K562 (cell line): ENCODE results near the gene SPATS2.

Experiments
- CTCF ChIP-seq, 3 experiments: IDR thresholded peaks in 2 of 3; conservative IDR thresholded peaks in 1 of 3; 2 replicates each; pipeline ENCODE4 v1.5.1; 2011 to 2012; ENCODE audit warnings: low read length in 3 of 3, mild to moderate bottlenecking in 3 of 3, control low read depth in 2 of 3, improper control_type of control experiment in 1 of 3, inconsistent platforms in 1 of 3, low read depth in 1 of 3, mixed read lengths in 1 of 3, moderate library complexity in 1 of 3; ENCODE audit not compliant: insufficient read depth in 2 of 3
- MYC ChIP-seq, 2 experiments: fragments of 250-450 bp in 1 of 2; sonication (Bioruptor Pico) in 1 of 2; IDR thresholded peaks; 2 replicates each; pipeline versions ENCODE4 v1.5.1 to v1.6.1; 2012 to 2021; ENCODE audit warnings: low read depth in 2 of 2, borderline replicate concordance in 1 of 2, improper control_type of control experiment in 1 of 2, low read length in 1 of 2, mild to moderate bottlenecking in 1 of 2, moderate library complexity in 1 of 2
- NR1H2 ChIP-seq: sonication (generic); formaldehyde crosslinking; IDR thresholded peaks from 2 replicates; pipeline ENCODE4 v1.4.0; 2020; ENCODE audit warnings: mild to moderate bottlenecking, missing genetic modification reagents
- SIN3B ChIP-seq: fragments of 450-650 bp; IDR thresholded peaks from 2 replicates; pipeline ENCODE4 v1.6.1; 2017; ENCODE audit warnings: low read depth, mild to moderate bottlenecking, moderate library complexity
- SP1 ChIP-seq: sonication (generic); formaldehyde crosslinking; IDR thresholded peaks from 2 replicates; pipeline ENCODE4 v1.8.1; 2022; ENCODE audit warnings: mild to moderate bottlenecking, missing genetic modification reagents

DNA sequence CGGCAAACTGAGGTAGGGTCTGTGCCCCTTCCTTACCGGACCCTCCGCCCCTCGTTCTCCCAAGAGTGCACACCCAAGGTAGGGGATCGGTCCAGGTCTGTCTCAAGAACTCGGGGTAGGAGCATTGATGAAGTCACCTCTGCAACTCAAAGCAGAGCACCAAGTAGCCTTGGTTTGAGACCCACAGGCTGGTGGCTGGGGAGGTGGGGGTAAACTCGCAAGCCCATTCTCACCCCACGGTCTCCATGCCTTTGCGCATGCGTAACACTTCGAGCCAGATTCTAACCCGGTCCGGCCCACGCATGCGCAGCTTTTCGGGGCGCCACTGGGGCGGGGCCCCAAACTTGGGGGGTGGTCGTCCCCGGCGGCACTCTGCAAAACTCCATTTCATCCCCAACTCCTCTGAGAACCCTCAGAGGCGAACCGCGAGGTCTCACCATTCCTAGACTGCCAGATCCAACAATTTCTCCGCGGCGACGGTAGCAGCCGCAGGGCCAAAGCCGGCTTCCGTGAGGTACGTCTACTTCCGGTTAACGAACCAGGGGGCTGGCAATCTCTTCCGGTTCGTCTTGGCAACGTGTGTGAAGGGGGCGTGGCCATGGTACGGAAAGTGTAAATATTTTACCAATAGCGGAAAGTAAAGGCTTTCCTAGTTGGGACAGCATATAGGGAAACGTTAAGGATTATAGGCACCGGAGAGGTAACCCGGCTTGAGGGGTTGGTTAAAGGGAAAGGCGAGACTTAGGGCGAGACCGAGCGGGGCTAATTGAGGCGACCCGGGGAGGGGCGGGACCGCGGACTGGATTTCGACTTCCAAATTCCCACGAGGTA lies 200.6 kb downstream of the SPATS2 start, which contains the start of gene MCRS1:
- TF ChIP-seq SP1 (CRISPR knock-in tag), result peak; percentile 94
- peak; percentile 94 for TF ChIP-seq MYC (IDR thresholded peaks at IDR 0.05; ENCODE audit: low read depth, low read length)
- TF ChIP-seq MYC (CRISPR knock-in tag; IDR thresholded peaks at IDR 0.05; ENCODE audit: borderline replicate concordance, low read depth), result no peak; the same call in 1 of the 2 replicates
- TF ChIP-seq SIN3B, result peak; percentile 78
- TF ChIP-seq CTCF (IDR thresholded peaks at IDR 0.05 in 2 of 3, conservative IDR thresholded peaks at IDR 0.05 in 1 of 3; ENCODE audit: insufficient read depth in 2 of 3, low read depth in 1 of 3, low read length in 3 of 3), result no peak
- no peak for TF ChIP-seq NR1H2 (CRISPR knock-in tag)
